Measurements from ENCODE around the gene CLDN9. TPM values are rescaled to one million over a fixed set of nuclear protein-coding genes. Genes with fewer than 3 reads are reported as not detected.

The CLDN9 gene
- total RNA-seq, 4 donors from 2014 or later: 0.32 to 0.39 TPM; not detected in 2

DNA sequence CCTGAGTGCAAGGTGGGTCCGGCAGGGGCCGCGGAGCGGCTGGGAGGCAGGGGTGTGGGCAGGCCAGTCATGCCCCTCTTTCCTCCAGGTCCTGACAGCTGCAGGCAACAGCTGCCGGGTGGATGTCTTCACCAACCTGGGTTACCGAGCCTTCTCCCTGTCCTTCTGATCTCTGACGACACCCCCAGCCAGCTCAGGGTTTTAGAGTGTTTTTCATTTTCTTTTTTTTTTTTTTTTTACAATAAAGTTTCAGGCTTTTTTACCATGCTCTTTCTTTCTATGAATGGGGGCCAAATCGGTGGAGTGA lies 14.7 kb downstream of the CLDN9 start:
- ATAC-seq: no peak
- peaks cover 0 to 53% (median 27%) of the 10 kb centered on the region in 3 donors for H3K4me1 ChIP-seq

DNA sequence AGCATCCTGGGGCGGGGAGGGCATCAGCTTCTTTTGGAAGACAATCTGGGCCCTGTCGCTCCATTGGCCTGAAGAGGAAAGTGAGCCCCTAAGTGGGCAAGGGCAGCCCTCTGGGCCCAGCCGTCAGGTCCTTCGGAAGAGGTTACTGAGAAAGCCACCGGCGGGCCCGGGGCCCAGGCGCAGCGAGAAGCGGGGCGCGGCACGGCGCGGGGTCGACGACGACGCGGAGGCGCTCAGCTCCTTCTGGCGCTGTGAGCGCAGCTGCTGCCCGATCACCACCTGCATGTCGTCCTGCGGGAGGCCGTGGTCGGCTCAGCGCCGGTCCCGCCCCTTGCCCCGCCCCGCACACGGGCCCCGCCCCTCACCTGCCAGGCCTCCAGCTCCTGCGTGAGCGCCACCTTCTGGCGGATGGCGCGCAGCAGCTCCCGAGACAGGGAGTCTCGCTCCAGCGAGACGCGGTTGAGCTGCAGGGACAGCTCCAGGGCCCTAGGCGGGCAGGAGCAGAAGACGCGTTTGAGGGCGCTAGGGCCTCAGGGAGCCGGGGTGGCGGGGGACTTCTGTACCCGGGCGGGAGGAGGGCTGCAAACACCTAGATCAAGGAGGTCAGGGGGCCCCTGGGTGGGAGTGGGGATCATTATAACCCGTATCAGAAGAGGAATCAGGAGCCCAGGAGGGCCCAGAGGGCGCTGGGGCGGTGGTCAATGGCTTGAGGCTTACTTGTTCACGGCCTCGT lies 15.4 kb downstream of the CLDN9 start:
- no peak for TF ChIP-seq POLR2A (IDR thresholded peaks at IDR 0.05)
- TF ChIP-seq, protein P1, sequence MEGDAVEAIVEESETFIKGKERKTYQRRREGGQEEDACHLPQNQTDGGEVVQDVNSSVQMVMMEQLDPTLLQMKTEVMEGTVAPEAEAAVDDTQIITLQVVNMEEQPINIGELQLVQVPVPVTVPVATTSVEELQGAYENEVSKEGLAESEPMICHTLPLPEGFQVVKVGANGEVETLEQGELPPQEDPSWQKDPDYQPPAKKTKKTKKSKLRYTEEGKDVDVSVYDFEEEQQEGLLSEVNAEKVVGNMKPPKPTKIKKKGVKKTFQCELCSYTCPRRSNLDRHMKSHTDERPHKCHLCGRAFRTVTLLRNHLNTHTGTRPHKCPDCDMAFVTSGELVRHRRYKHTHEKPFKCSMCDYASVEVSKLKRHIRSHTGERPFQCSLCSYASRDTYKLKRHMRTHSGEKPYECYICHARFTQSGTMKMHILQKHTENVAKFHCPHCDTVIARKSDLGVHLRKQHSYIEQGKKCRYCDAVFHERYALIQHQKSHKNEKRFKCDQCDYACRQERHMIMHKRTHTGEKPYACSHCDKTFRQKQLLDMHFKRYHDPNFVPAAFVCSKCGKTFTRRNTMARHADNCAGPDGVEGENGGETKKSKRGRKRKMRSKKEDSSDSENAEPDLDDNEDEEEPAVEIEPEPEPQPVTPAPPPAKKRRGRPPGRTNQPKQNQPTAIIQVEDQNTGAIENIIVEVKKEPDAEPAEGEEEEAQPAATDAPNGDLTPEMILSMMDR (IDR thresholded peaks at IDR 0.05): peak in 3 of 4 experiments; percentile 40 to 96 (median 66)
- 20% methylated on average over 1 of the region's 58 CpGs; no CpG with 5 or more reads in 1 of the 2 donors for WGBS, 2 donors (ENCODE audit: low coverage in 1 of 2)
- H3K4me1 ChIP-seq: peaks cover 0 to 46% (median 20%) of the 10 kb centered on the region in 3 donors
- H3K9me3 ChIP-seq: no peaks in the 10 kb centered on the region
- no peak overlapping the region for H3K4me3 ChIP-seq
- ATAC-seq: peak; percentile 38
- peak overlapping the region in 1 of 4 donors; percentile 49 for H3K27ac ChIP-seq
- peaks cover 0 to 22% of the 10 kb centered on the region in 2 donors for H3K36me3 ChIP-seq
- H3K27me3 ChIP-seq: peaks cover 47% of the 10 kb centered on the region

More for the DNA sequence above, 14.7 kb downstream of the CLDN9 start:
- no peak overlapping the region for H3K4me3 ChIP-seq
- H3K36me3 ChIP-seq: peaks cover 0 to 22% of the 10 kb centered on the region in 2 donors
- WGBS, 2 donors (ENCODE audit: low coverage in 1 of 2): 87 to 88% methylated on average over 4 to 5 of the region's 8 CpGs
- TF ChIP-seq POLR2AphosphoS5 (IDR thresholded peaks at IDR 0.05) (no peak), POLR2A (IDR thresholded peaks at IDR 0.05) (no peak), EP300 (IDR thresholded peaks at IDR 0.05) (no peak)
- TF ChIP-seq, protein P1 (IDR thresholded peaks at IDR 0.05): no peak
- H3K27ac ChIP-seq: no peak overlapping the region
- H3K27me3 ChIP-seq: peaks cover 40% of the 10 kb centered on the region
- H3K9me3 ChIP-seq: no peaks in the 10 kb centered on the region

GRCh38 chr16:3028716-3029319 lies 16.1 kb downstream of the CLDN9 start:
- no peak for ATAC-seq
- Histone ChIP-seq H3K27ac (no peak overlapping the region), H3K4me1 (peaks cover 0 to 39% (median 15%) of the 10 kb centered on the region in 3 donors), H3K9me3 (no peaks in the 10 kb centered on the region), H3K36me3 (peaks cover 0 to 22% of the 10 kb centered on the region in 2 donors), H3K27me3 (peaks cover 53% of the 10 kb centered on the region), H3K4me3 (no peak overlapping the region)
- WGBS, 2 donors (ENCODE audit: low coverage in 1 of 2): 33 to 42% methylated on average over 2 to 3 of the region's 15 CpGs
- TF ChIP-seq EP300 (IDR thresholded peaks at IDR 0.05) (no peak), POLR2AphosphoS5 (IDR thresholded peaks at IDR 0.05) (no peak), POLR2A (IDR thresholded peaks at IDR 0.05) (no peak)
- TF ChIP-seq, protein P1 (IDR thresholded peaks at IDR 0.05): no peak

DNA sequence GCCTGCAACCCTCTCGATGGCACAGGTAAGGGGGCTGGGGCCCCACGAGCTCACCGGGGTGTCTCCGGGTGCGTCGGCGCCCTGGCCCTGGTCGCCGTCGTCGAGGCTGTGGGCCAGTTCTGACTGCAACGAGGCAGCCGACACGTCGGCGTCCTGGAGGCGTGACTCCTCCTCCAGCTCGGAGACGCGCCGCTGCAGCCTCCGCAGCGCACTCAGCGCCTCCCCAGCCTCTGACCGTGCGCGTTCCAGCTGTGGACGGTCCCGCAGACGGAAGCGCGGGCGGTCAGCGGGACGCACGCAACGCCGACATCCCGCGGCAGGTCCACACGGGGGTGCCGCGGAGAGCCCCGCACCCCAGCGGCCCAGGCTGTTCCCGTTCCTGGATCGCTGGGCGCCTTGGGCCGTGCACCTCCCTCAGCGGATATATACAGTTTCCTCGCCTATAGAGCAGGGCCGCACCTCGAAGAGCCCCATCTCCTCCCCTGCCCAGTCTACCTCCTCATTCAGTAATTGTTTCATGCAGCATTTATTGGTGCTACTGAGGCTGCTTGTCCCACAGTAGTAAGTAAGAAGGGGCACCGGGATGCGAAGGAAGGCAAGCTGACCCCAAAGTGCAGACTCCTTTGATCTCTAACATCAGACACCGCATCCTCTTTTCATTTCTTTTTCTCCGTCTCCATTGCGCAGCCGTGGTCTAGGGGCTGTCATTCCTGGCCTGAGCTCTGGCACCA lies 16.9 kb downstream of the CLDN9 start:
- no peaks in the 10 kb centered on the region for H3K9me3 ChIP-seq
- H3K4me1 ChIP-seq: peaks cover 0 to 33% (median 15%) of the 10 kb centered on the region in 3 donors
- WGBS, 2 donors (ENCODE audit: low coverage in 1 of 2): 39 to 56% methylated on average over 7 to 9 of the region's 59 CpGs
- H3K27me3 ChIP-seq: peaks cover 62% of the 10 kb centered on the region
- peaks cover 0 to 22% of the 10 kb centered on the region in 2 donors for H3K36me3 ChIP-seq
- TF ChIP-seq EP300 (IDR thresholded peaks at IDR 0.05): no peak
- ATAC-seq: no peak
- H3K4me3 ChIP-seq: peak overlapping the region in 1 of 2 donors; percentile 14
- no peak overlapping the region for H3K27ac ChIP-seq

Data from gastroesophageal sphincter (tissue), 4 donors.